GM12878 (cell line): ENCODE measurements around the gene RNF152. TPM values are rescaled to one million over a fixed set of nuclear protein-coding genes. Genes with fewer than 3 reads are reported as not detected.

Experiments used
- BHLHE40 ChIP-seq, 2 experiments: fragments of 450-650 bp in 1 of 2; IDR thresholded peaks; 2 replicates each; pipeline ENCODE4 v1.6.1; 2011 to 2017; ENCODE audit warnings: low read depth in 2 of 2, borderline replicate concordance in 1 of 2, improper control_type of control experiment in 1 of 2, low read length in 1 of 2, mild to moderate bottlenecking in 1 of 2
- BMI1 ChIP-seq: fragments of 450-650 bp; IDR thresholded peaks from 2 replicates; pipeline ENCODE4 v1.6.1; 2016; ENCODE audit warnings: mild to moderate bottlenecking, moderate library complexity, borderline replicate concordance
- CREM ChIP-seq: IDR thresholded peaks from 2 replicates; pipeline ENCODE4 v1.6.1; 2014; ENCODE audit warnings: antibody characterized with exemption, low read depth
- ETV6 ChIP-seq, 2 experiments: fragments of 450-650 bp in 1 of 2; IDR thresholded peaks in 1 of 2; conservative IDR thresholded peaks in 1 of 2; 2 replicates each; pipeline ENCODE4 v1.6.1; 2014; ENCODE audit warnings: antibody characterized with exemption in 1 of 2, borderline replicate concordance in 1 of 2, low read depth in 1 of 2, mild to moderate bottlenecking in 1 of 2, moderate library complexity in 1 of 2
- FOS ChIP-seq: IDR thresholded peaks from 3 replicates; pipeline ENCODE4 v1.6.1; 2011; ENCODE audit warnings: borderline replicate concordance; ENCODE audit not compliant: insufficient read length; ENCODE audit errors: extremely low read depth
- FOXM1 ChIP-seq: IDR thresholded peaks from 2 replicates; pipeline ENCODE4 v1.6.1; 2012; ENCODE audit warnings: low read depth, mild to moderate bottlenecking, inconsistent platforms, low read length, moderate library complexity
- GABPA ChIP-seq: IDR thresholded peaks from 2 replicates; pipeline ENCODE4 v1.6.1; 2014; ENCODE audit warnings: antibody characterized with exemption, low read depth, mild to moderate bottlenecking, inconsistent platforms
- IRF3 ChIP-seq: fragments of 450-650 bp; IDR thresholded peaks from 2 replicates; pipeline ENCODE4 v1.6.1; 2014; ENCODE audit warnings: mild to moderate bottlenecking
- KAT2A ChIP-seq: conservative IDR thresholded peaks from 2 replicates; pipeline ENCODE4 v1.6.1; 2011; ENCODE audit warnings: low read depth, low read length; ENCODE audit not compliant: control insufficient read depth
- MEF2B ChIP-seq: fragments of 450-650 bp; IDR thresholded peaks from 2 replicates; pipeline ENCODE4 v1.6.1; 2018; ENCODE audit warnings: mild to moderate bottlenecking, moderate library complexity; ENCODE audit not compliant: partially characterized antibody, poor library complexity, severe bottlenecking
- MLLT1 ChIP-seq: fragments of 450-650 bp; IDR thresholded peaks from 2 replicates; pipeline ENCODE4 v1.6.1; 2016; ENCODE audit warnings: mild to moderate bottlenecking
- RUNX3 ChIP-seq: IDR thresholded peaks from 2 replicates; pipeline ENCODE4 v1.6.1; 2012; ENCODE audit warnings: low read length, inconsistent platforms
- SREBF1 ChIP-seq: IDR thresholded peaks from 2 replicates; pipeline ENCODE4 v1.6.1; 2012; ENCODE audit warnings: mild to moderate bottlenecking, low read length
- USF1 ChIP-seq: IDR thresholded peaks from 2 replicates; pipeline ENCODE4 v1.6.1; 2011; ENCODE audit warnings: borderline replicate concordance, low read depth, mild to moderate bottlenecking, moderate library complexity, mixed read lengths, low read length; ENCODE audit not compliant: insufficient read depth; ENCODE audit errors: extremely low read length
- WRNIP1 ChIP-seq: IDR thresholded peaks from 2 replicates; pipeline ENCODE4 v1.6.1; 2011; ENCODE audit warnings: low read depth, low read length, improper control_type of control experiment, borderline replicate concordance
- ZZZ3 ChIP-seq: IDR thresholded peaks from 2 replicates; pipeline ENCODE4 v1.6.1; 2011; ENCODE audit warnings: low read depth; ENCODE audit not compliant: control insufficient read depth, insufficient read length
- polyA plus RNA-seq, 11 experiments: library from polyadenylated mRNA; depleted of rRNA in 4 of 11; unstranded in 6 of 11; stranded (reverse) in 5 of 11; fragments of >200 nt; fragmentation: Nextera tagmentation in 4 of 11; fragmentation: Illumina TruSeq in 1 of 11; extraction: Ambion mirVana in 4 of 11; extraction: Trizol in 1 of 11; gene quantifications; 1 replicate in 1 of 11; 2 replicates in 10 of 11; pipeline versions ENCODE4 v1.2.1 to v1.2.3, GENCODE V29; 2011 to 2016; ENCODE audit warnings: inconsistent platforms in 2 of 11, missing spikeins in 2 of 11, low read depth in 1 of 11
- total RNA-seq, 4 experiments: library from RNA; depleted of rRNA in 3 of 4; stranded (reverse); fragments of >200 nt in 3 of 4; fragmentation: Illumina TruSeq in 1 of 4; extraction: Trizol in 1 of 4; gene quantifications; 2 replicates each; pipeline versions ENCODE4 v1.2.1 to v1.2.3, GENCODE V29; 2013 to 2021
- TF ChIP-seq, protein P1 (sequence below): fragments of 450-650 bp; IDR thresholded peaks from 2 replicates; pipeline ENCODE4 v1.6.1; 2017; ENCODE audit warnings: borderline replicate concordance

RNF152 gene
- total and polyA plus RNA-seq, 10 of the 15 experiments (the other 5 are each of a cell fraction or from before 2014, with no cell fraction given) = under 0.01 to 0.07 (median 0.03) TPM; not detected in 7

GRCh38 chr18:61764381-61764780 is 128.4 kb downstream of the RNF152 start (continued):
- TF ChIP-seq FOXM1 (no peak), FOS (no peak), RUNX3 (peak; percentile 87), BMI1 (no peak), MLLT1 (peak; percentile 92), CREM (no peak), WRNIP1 (no peak), GABPA (no peak), USF1 (no peak), ETV6 (conservative IDR thresholded peaks at IDR 0.05 in 1 of 2, IDR thresholded peaks at IDR 0.05 in 1 of 2; ENCODE audit: borderline replicate concordance in 1 of 2, low read depth in 1 of 2) (no peak), KAT2A (no peak), IRF3 (no peak), BHLHE40 (IDR thresholded peaks at IDR 0.05; ENCODE audit: borderline replicate concordance in 1 of 2, low read depth in 2 of 2, low read length in 1 of 2) (peak; percentile 45 to 56; a peak in 1 of 4 replicates), ZZZ3 (no peak), MEF2B (peak; percentile 18), SREBF1 (no peak)
- TF ChIP-seq, protein P1, sequence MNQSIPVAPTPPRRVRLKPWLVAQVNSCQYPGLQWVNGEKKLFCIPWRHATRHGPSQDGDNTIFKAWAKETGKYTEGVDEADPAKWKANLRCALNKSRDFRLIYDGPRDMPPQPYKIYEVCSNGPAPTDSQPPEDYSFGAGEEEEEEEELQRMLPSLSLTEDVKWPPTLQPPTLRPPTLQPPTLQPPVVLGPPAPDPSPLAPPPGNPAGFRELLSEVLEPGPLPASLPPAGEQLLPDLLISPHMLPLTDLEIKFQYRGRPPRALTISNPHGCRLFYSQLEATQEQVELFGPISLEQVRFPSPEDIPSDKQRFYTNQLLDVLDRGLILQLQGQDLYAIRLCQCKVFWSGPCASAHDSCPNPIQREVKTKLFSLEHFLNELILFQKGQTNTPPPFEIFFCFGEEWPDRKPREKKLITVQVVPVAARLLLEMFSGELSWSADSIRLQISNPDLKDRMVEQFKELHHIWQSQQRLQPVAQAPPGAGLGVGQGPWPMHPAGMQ = no peak
